K562 (cell line): ENCODE data around the gene ZNHIT2. TPM values are rescaled to one million over a fixed set of nuclear protein-coding genes. Genes with fewer than 3 reads are reported as not detected.

Experiments used
- CHD2 ChIP-seq: IDR thresholded peaks from 2 replicates; pipeline ENCODE4 v1.6.1; 2011; ENCODE audit warnings: low read depth, low read length
- IRF1 ChIP-seq: sonication (generic); formaldehyde crosslinking; IDR thresholded peaks from 2 replicates; pipeline ENCODE4 v1.8.0; 2022; ENCODE audit warnings: missing genetic modification reagents, mild to moderate bottlenecking, borderline replicate concordance
- PML ChIP-seq: IDR thresholded peaks from 2 replicates; pipeline ENCODE4 v1.6.1; 2012; ENCODE audit warnings: low read length, inconsistent platforms
- SAP30 ChIP-seq: fragments of 200-600 bp; sonication (generic); IDR thresholded peaks from 2 replicates; pipeline ENCODE4 v1.6.1; 2012; ENCODE audit warnings: borderline replicate concordance, low read depth, mild to moderate bottlenecking, moderate library complexity, low read length, control low read depth, inconsistent platforms; ENCODE audit not compliant: insufficient read depth, poor library complexity, severe bottlenecking
- SMARCC2 ChIP-seq: fragments of 450-650 bp; IDR thresholded peaks from 2 replicates; pipeline ENCODE4 v1.6.1; 2017; ENCODE audit warnings: antibody characterized with exemption, moderate library complexity, mild to moderate bottlenecking, low read depth
- ZBTB33 ChIP-seq: sonication (generic); formaldehyde crosslinking; IDR thresholded peaks from 2 replicates; pipeline ENCODE4 v1.8.1; 2023; ENCODE audit warnings: mild to moderate bottlenecking, missing genetic modification reagents
- ZBTB40 ChIP-seq, 2 experiments: fragments of 450-650 bp in 1 of 2; sonication (generic) in 1 of 2; formaldehyde crosslinking in 1 of 2; IDR thresholded peaks; 2 replicates each; pipeline versions ENCODE4 v1.7.1 to v1.9.0; 2016 to 2022; ENCODE audit warnings: inconsistent platforms in 1 of 2, mild to moderate bottlenecking in 1 of 2, missing genetic modification reagents in 1 of 2
- ZNF76 ChIP-seq: fragments of 250-450 bp; sonication (Bioruptor Pico); IDR thresholded peaks from 2 replicates; pipeline ENCODE4 v1.4.0; 2020; ENCODE audit warnings: mild to moderate bottlenecking, moderate library complexity, borderline replicate concordance
- polyA plus RNA-seq, 8 experiments: library from polyadenylated mRNA; depleted of rRNA in 4 of 8; stranded (reverse) in 5 of 8; unstranded in 3 of 8; fragments of >200 nt; fragmentation: Nextera tagmentation in 2 of 8; fragmentation: Illumina TruSeq in 1 of 8; extraction: Ambion mirVana in 2 of 8; extraction: Trizol in 1 of 8; gene quantifications; 2 replicates each; pipeline versions ENCODE4 v1.2.1 to v1.2.3, GENCODE V29; 2011 to 2014; ENCODE audit warnings: inconsistent platforms in 1 of 8, missing spikeins in 1 of 8
- total RNA-seq, 7 experiments: library from RNA; depleted of rRNA in 6 of 7; stranded (reverse); fragments of >200 nt in 6 of 7; fragmentation: Illumina TruSeq in 2 of 7; extraction: Trizol in 2 of 7; gene quantifications; 2 replicates each; pipeline versions ENCODE4 v1.2.1 to v1.2.3, GENCODE V29; 2011 to 2021; ENCODE audit warnings: low replicate concordance in 1 of 7
- TF ChIP-seq, protein P1 (sequence below), 2 experiments: IDR thresholded peaks; 2 replicates each; pipeline ENCODE4 v1.6.1; 2012; ENCODE audit warnings: improper control_type of control experiment in 2 of 2, low read depth in 2 of 2, low read length in 2 of 2, borderline replicate concordance in 1 of 2

ZNHIT2 gene
- total and polyA plus RNA-seq, 9 of the 15 experiments (the other 6 are each of a cell fraction or from before 2014, with no cell fraction given): 0.08 to 39.0 (median 2.5) TPM

DNA sequence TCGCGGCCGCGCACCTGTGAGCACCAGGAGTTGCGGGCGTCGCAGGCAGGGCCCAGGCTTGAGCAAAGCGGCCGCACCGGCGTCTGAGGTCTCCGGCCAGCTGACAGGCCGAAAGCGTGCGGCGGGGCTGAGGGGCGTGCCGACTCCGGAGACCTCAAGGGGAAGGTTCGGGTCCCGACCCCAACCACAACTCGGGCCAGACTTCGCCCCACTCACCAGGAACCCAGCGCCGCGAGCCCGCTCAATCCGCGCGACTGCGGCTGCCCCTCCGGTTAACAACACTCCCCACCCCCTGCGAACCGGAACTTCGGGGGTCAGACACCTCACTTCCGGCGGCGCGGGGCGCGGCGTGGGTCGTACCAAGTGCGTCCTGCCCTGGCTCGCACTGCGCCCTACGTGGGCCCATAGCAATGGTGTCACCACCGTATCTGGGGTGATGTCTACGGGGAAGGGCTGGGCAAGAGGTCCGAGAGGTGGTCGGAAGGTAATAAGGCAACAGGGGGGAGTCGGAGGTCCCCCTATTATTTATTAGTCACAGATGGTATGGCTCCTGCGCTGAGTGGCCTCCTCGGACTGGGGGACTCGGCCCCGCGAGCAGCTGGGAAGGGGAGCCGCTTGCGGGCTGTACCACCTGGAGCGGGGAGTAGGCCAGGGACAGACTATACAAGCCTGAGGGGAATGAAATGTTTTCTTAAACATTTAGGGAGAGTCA lies 16.9 kb upstream of the ZNHIT2 start, which contains the start of gene SYVN1 (continued):
- TF ChIP-seq, protein P1, sequence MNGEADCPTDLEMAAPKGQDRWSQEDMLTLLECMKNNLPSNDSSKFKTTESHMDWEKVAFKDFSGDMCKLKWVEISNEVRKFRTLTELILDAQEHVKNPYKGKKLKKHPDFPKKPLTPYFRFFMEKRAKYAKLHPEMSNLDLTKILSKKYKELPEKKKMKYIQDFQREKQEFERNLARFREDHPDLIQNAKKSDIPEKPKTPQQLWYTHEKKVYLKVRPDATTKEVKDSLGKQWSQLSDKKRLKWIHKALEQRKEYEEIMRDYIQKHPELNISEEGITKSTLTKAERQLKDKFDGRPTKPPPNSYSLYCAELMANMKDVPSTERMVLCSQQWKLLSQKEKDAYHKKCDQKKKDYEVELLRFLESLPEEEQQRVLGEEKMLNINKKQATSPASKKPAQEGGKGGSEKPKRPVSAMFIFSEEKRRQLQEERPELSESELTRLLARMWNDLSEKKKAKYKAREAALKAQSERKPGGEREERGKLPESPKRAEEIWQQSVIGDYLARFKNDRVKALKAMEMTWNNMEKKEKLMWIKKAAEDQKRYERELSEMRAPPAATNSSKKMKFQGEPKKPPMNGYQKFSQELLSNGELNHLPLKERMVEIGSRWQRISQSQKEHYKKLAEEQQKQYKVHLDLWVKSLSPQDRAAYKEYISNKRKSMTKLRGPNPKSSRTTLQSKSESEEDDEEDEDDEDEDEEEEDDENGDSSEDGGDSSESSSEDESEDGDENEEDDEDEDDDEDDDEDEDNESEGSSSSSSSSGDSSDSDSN (IDR thresholded peaks at IDR 0.05; ENCODE audit: borderline replicate concordance in 1 of 2, low read depth in 2 of 2, low read length in 2 of 2): peak in 1 of 2 experiments; percentile 17; a peak in 1 of 4 replicates
- peak; percentile 97 for TF ChIP-seq ZBTB40 (IDR thresholded peaks at IDR 0.05)
- TF ChIP-seq ZBTB40 (CRISPR knock-in tag; IDR thresholded peaks at IDR 0.05): no peak
- TF ChIP-seq ZNF76: peak; percentile 75; the same call in 1 of the 2 replicates
- TF ChIP-seq SAP30: peak; percentile 79
- no peak for TF ChIP-seq SMARCC2
- 0 out of 2 replicates have a peak, but pooled peaks have one; percentile 54 for TF ChIP-seq IRF1
- peak; percentile 11; the same call in 1 of the 2 replicates for TF ChIP-seq ZBTB33
- TF ChIP-seq CHD2: no peak
- peak; percentile 87; the same call in 1 of the 2 replicates for TF ChIP-seq PML
